ENCODE measurements around the gene COLQ.
"Not testable (repeated sequence)": the region's sequence is repeated elsewhere in the genome, so short reads cannot be mapped to it uniquely, and the experiment has no call there.

The COLQ gene

GRCh38 chr3:15493436-15493835 is 28.1 kb downstream of the COLQ start:
- Histone ChIP-seq H3K27me3 (ENCODE audit: control insufficient read depth, insufficient read depth, low read length) (no peaks in the 10 kb centered on the region), H3K4me1 (ENCODE audit: control insufficient read depth, insufficient read depth, low read length) (peaks cover 3% of the 10 kb centered on the region), H3K4me3 (ENCODE audit: low read length) (no peak overlapping the region), H3K27ac (ENCODE audit: low read length) (no peak overlapping the region), H3K36me3 (ENCODE audit: control insufficient read depth, insufficient read depth, low read length) (no peaks in the 10 kb centered on the region), H3K9me3 (ENCODE audit: control insufficient read depth, insufficient read depth, low read length) (no peaks in the 10 kb centered on the region)
- WGBS (ENCODE audit: insufficient coverage, insufficient read length), result no CpG with 5 or more reads among the region's 5 CpGs
- no peak for DNase-seq (ENCODE audit: low read depth, low spot score)

DNA sequence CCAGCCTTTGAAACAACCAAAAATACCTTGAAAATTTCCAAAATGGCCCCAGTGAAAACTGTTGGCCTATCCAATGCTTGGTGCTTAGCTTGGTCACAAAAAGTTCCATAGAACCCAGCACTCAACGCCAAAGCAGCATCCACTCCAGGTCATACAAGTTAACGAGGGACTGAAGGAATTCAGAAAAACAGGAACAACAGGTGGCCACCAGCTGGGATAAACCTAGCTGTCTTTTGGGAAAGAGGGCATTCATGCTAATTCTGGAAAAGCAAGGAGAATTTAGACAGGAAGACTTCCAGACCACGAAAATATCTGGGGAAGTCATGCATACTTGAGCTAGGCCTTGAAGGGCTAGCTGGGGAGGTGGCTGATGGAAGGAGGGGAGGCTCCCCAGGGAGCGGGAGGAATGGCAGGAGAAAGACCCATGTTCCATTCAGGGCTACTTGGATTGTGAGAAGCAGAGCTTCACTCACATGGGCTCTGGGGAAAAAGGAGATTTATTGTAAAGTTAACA is 28.6 kb downstream of the COLQ start:
- no peak overlapping the region for H3K4me3 ChIP-seq (ENCODE audit: low read length)
- WGBS (ENCODE audit: insufficient coverage, insufficient read length), result no CpG with 5 or more reads among the region's 4 CpGs

GRCh38 chr3:15491143-15491542 is 30.4 kb downstream of the COLQ start:
- Histone ChIP-seq H3K4me3 (ENCODE audit: low read length) (no peak overlapping the region), H3K9me3 (ENCODE audit: control insufficient read depth, insufficient read depth, low read length) (no peaks in the 10 kb centered on the region), H3K27ac (ENCODE audit: low read length) (no peak overlapping the region), H3K4me1 (ENCODE audit: control insufficient read depth, insufficient read depth, low read length) (0 out of 2 replicates have a peak, but pooled peaks cover 2% of the 10 kb centered on the region), H3K27me3 (ENCODE audit: control insufficient read depth, insufficient read depth, low read length) (no peaks in the 10 kb centered on the region), H3K36me3 (ENCODE audit: control insufficient read depth, insufficient read depth, low read length) (no peaks in the 10 kb centered on the region)
- DNase-seq (ENCODE audit: low read depth, low spot score), result no peak
- no CpG with 5 or more reads among the region's 8 CpGs for WGBS (ENCODE audit: insufficient coverage, insufficient read length)

More for the DNA sequence above, 28.6 kb downstream of the COLQ start:
- H3K27me3 ChIP-seq (ENCODE audit: control insufficient read depth, insufficient read depth, low read length), result no peaks in the 10 kb centered on the region
- DNase-seq (ENCODE audit: low read depth, low spot score), result no peak
- peaks cover 3% of the 10 kb centered on the region for H3K4me1 ChIP-seq (ENCODE audit: control insufficient read depth, insufficient read depth, low read length)
- H3K36me3 ChIP-seq (ENCODE audit: control insufficient read depth, insufficient read depth, low read length), result no peaks in the 10 kb centered on the region
- no peak overlapping the region for H3K27ac ChIP-seq (ENCODE audit: low read length)
- H3K9me3 ChIP-seq (ENCODE audit: control insufficient read depth, insufficient read depth, low read length), result no peaks in the 10 kb centered on the region

- no peaks in the 10 kb centered on the region for H3K9me3 ChIP-seq (ENCODE audit: control insufficient read depth, insufficient read depth, low read length)
- no CpG with 5 or more reads among the region's 2 CpGs for WGBS (ENCODE audit: insufficient coverage, insufficient read length)
- H3K27ac ChIP-seq (ENCODE audit: low read length), result no peak overlapping the region
- no peak for DNase-seq (ENCODE audit: low read depth, low spot score)
- H3K4me3 ChIP-seq (ENCODE audit: low read length), result no peak overlapping the region
- H3K4me1 ChIP-seq (ENCODE audit: control insufficient read depth, insufficient read depth, low read length), result no peaks in the 10 kb centered on the region
- no peaks in the 10 kb centered on the region for H3K36me3 ChIP-seq (ENCODE audit: control insufficient read depth, insufficient read depth, low read length)
- no peaks in the 10 kb centered on the region for H3K27me3 ChIP-seq (ENCODE audit: control insufficient read depth, insufficient read depth, low read length)
Measured at GRCh38 chr3:15490158-15490557, 31.3 kb downstream of the COLQ start.

DNA sequence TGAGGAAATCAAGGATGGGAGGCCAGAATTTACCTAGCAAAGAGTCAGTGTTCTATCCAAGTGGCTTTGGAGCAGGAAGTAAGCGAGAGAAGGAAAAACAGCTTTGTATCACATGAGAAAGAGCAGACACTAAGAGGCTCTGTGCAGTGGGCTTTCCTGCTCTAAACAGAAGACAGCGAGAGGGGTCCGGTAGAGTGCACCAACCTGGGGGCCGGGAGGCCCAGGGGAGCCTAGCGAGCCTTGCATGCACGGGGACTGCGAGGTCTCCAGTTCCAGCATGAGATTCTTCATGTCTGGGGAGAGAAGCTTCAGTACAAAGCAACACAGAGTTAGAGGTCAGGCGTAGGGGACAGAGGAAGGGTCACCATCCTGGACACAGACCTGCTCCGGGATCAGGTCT is 33.5 kb downstream of the COLQ start:
- no peak overlapping the region for H3K4me3 ChIP-seq (ENCODE audit: low read length)
- no peaks in the 10 kb centered on the region for H3K4me1 ChIP-seq (ENCODE audit: control insufficient read depth, insufficient read depth, low read length)
- WGBS (ENCODE audit: insufficient coverage, insufficient read length), result no CpG with 5 or more reads among the region's 9 CpGs
- H3K27ac ChIP-seq (ENCODE audit: low read length), result no peak overlapping the region
- H3K36me3 ChIP-seq (ENCODE audit: control insufficient read depth, insufficient read depth, low read length), result no peaks in the 10 kb centered on the region
- no peaks in the 10 kb centered on the region for H3K27me3 ChIP-seq (ENCODE audit: control insufficient read depth, insufficient read depth, low read length)
- no peaks in the 10 kb centered on the region for H3K9me3 ChIP-seq (ENCODE audit: control insufficient read depth, insufficient read depth, low read length)
- no peak for DNase-seq (ENCODE audit: low read depth, low spot score)

DNA sequence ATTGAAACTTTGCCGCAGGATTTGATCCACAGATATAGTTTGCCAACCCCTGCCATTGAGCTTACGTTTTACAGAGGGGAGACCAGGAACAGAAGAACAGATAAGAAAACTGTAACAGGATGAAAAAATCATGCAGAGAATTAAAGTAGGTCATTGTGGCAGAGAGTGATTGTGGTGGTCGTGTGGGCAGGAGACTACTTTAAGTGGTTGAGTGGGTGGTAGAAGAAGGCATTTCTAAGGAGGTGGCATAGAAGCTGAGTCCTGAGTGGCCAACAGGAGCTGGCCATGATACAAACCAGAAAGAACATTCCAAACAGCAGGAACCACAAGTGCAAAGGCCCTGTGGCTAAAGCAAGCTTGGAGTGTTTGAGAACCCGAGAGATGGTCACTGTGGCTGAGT is 34.5 kb downstream of the COLQ start:
- Histone ChIP-seq H3K27me3 (ENCODE audit: control insufficient read depth, insufficient read depth, low read length) (no peaks in the 10 kb centered on the region), H3K4me3 (ENCODE audit: low read length) (no peak overlapping the region), H3K4me1 (ENCODE audit: control insufficient read depth, insufficient read depth, low read length) (no peaks in the 10 kb centered on the region), H3K9me3 (ENCODE audit: control insufficient read depth, insufficient read depth, low read length) (no peaks in the 10 kb centered on the region), H3K27ac (ENCODE audit: low read length) (no peak overlapping the region), H3K36me3 (ENCODE audit: control insufficient read depth, insufficient read depth, low read length) (no peaks in the 10 kb centered on the region)
- no peak for DNase-seq (ENCODE audit: low read depth, low spot score)
- no CpG with 5 or more reads among the region's 4 CpGs for WGBS (ENCODE audit: insufficient coverage, insufficient read length)

GRCh38 chr3:15486020-15486419 is 35.5 kb downstream of the COLQ start:
- no peak for DNase-seq (ENCODE audit: low read depth, low spot score)
- Histone ChIP-seq H3K4me3 (ENCODE audit: low read length) (no peak overlapping the region), H3K4me1 (ENCODE audit: control insufficient read depth, insufficient read depth, low read length) (no peaks in the 10 kb centered on the region), H3K27me3 (ENCODE audit: control insufficient read depth, insufficient read depth, low read length) (no peaks in the 10 kb centered on the region), H3K9me3 (ENCODE audit: control insufficient read depth, insufficient read depth, low read length) (no peaks in the 10 kb centered on the region), H3K36me3 (ENCODE audit: control insufficient read depth, insufficient read depth, low read length) (no peaks in the 10 kb centered on the region), H3K27ac (ENCODE audit: low read length) (no peak overlapping the region)
- WGBS (ENCODE audit: insufficient coverage, insufficient read length), result no CpG with 5 or more reads among the region's 2 CpGs

DNA sequence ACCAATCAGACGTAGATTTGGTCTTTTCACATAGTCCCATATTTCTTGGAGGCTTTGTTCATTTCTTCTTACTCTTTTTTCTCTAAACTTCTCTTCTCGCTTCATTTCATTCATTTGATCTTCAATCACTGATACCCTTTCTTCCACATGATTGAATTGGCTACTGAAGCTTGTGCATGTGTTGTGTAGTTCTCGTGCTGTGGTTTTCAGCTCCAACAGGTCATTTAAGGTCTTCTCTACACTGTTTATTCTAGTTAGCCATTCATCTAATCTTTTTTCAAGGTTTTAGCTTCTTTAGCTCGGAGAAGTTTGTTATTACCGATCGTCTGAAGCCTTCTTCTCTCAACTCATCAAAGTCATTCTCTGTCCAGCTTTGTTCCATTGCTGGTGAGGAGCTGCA is 37.0 kb downstream of the COLQ start:
- not testable (repeated sequence) for H3K27ac ChIP-seq (ENCODE audit: low read length); H3K36me3 ChIP-seq (ENCODE audit: control insufficient read depth, insufficient read depth, low read length); H3K4me3 ChIP-seq (ENCODE audit: low read length); H3K4me1 ChIP-seq (ENCODE audit: control insufficient read depth, insufficient read depth, low read length); H3K27me3 ChIP-seq (ENCODE audit: control insufficient read depth, insufficient read depth, low read length); H3K9me3 ChIP-seq (ENCODE audit: control insufficient read depth, insufficient read depth, low read length); DNase-seq (ENCODE audit: low read depth, low spot score)
- no CpG with 5 or more reads among the region's 6 CpGs for WGBS (ENCODE audit: insufficient coverage, insufficient read length)

DNA sequence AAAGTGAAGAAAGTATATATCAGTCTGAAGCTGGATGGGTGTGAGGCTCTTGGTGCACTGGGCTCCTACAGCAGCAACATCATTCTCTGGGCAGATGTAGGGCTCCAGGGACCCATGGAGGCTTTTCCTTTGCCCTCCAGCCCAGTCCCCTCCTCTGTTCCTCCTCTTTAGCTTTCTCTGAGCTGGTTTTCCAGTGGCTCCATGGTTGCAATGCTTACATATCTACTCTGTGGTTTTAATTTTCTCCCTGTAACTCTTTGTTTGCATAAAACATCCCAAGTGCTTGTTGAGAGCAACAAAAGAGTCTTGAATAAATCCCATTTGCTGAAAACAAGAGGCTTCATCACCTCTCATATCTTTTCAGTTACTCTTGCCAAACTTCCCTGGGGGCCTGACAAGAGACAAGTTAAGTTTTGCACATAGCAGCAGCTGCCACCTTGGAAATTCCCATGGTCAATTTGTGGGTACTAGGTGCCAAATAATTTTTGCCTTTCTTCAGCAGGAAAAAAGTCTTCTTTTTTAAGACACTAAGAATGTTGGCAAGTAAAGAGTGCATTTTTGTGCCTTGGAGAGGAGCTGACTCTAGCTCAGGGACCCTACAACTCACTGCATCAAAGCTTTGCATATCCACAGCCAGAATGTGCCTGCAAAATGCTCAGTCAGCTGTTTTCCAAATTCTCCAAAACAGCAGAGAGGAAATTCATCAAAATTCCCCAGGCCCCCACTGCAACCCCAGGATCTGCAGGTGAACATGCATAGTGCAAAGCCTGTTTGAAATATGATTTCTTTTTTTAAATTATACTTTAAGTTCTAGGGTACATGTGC is 41.9 kb downstream of the COLQ start:
- no peak for DNase-seq (ENCODE audit: low read depth, low spot score)
- H3K27me3 ChIP-seq (ENCODE audit: control insufficient read depth, insufficient read depth, low read length), result no peaks in the 10 kb centered on the region
- no peaks in the 10 kb centered on the region for H3K36me3 ChIP-seq (ENCODE audit: control insufficient read depth, insufficient read depth, low read length)
- no peak overlapping the region for H3K27ac ChIP-seq (ENCODE audit: low read length)
- no peaks in the 10 kb centered on the region for H3K9me3 ChIP-seq (ENCODE audit: control insufficient read depth, insufficient read depth, low read length)
- H3K4me1 ChIP-seq (ENCODE audit: control insufficient read depth, insufficient read depth, low read length), result no peaks in the 10 kb centered on the region
- H3K4me3 ChIP-seq (ENCODE audit: low read length), result no peak overlapping the region

DNA sequence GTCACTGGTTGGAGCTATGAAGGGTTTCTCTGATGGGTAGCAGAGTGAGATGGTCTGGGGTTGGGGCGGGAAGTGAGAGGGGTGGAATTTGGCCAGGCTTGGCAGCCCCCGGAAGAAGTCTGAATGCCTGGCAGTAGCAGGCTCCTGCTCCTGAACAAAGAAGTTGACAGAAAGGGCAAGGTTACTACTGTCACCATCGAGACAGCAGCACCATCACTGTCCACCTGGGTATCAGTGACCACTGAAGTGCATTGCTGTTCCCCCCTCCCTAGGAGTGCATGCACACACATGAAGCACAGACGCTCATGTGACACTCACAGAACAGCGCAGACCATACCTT is 42.9 kb downstream of the COLQ start:
- H3K4me1 ChIP-seq (ENCODE audit: control insufficient read depth, insufficient read depth, low read length), result no peaks in the 10 kb centered on the region
- no peak overlapping the region for H3K4me3 ChIP-seq (ENCODE audit: low read length)
- H3K27me3 ChIP-seq (ENCODE audit: control insufficient read depth, insufficient read depth, low read length), result no peaks in the 10 kb centered on the region
- H3K36me3 ChIP-seq (ENCODE audit: control insufficient read depth, insufficient read depth, low read length), result no peaks in the 10 kb centered on the region
- WGBS (ENCODE audit: insufficient coverage, insufficient read length), result no CpG with 5 or more reads among the region's 5 CpGs
- no peak for DNase-seq (ENCODE audit: low read depth, low spot score)
- no peak overlapping the region for H3K27ac ChIP-seq (ENCODE audit: low read length)
- no peaks in the 10 kb centered on the region for H3K9me3 ChIP-seq (ENCODE audit: control insufficient read depth, insufficient read depth, low read length)
